CD4-positive, alpha-beta T cell (primary cell): ENCODE measurements around the gene UBALD1. TPM values are rescaled to one million over a fixed set of nuclear protein-coding genes. Genes with fewer than 3 reads are reported as not detected.

Experiments
- ATAC-seq: fragments of 200-7000 bp; cut with Tn5 transposase; one replicate; pipeline ENCODE4 v1.10.0; 2022; ENCODE audit warnings: mild to moderate bottlenecking; ENCODE audit not compliant: poor library complexity
- CTCF ChIA-PET: fragments of 350-600 bp; sonication (Branson Sonifier 250); formaldehyde crosslinking; loops from one replicate; lab custom pipeline; 2021; ENCODE audit warnings: antibody characterized with exemption, inconsistent platforms; lab: Charles Lee
- POLR2A ChIA-PET: fragments of 350-600 bp; sonication (Branson Sonifier 250); formaldehyde crosslinking; loops from one replicate; lab custom pipeline; 2021; ENCODE audit warnings: antibody characterized with exemption, inconsistent platforms; lab: Charles Lee
- DNase-seq, 14 experiments: peaks; one replicate each; pipeline ENCODE4 v3.0.0-alpha.2; 2013 to 2020; ENCODE audit warnings: mixed read lengths in 2 of 14
- H3K27ac ChIP-seq, 2 donors: one replicate each; pipeline versions ENCODE4 v1.5.1 to v1.7.0; 2013; ENCODE audit warnings: low read length in 2 of 2, low read depth in 1 of 2, mild to moderate bottlenecking in 1 of 2
- H3K27me3 ChIP-seq, 2 experiments: 1 replicate in 1 of 2; 2 replicates in 1 of 2; pipeline versions ENCODE4 v1.6.1 to v1.7.0; 2013; ENCODE audit warnings: low read length in 2 of 2, control low read depth in 1 of 2, mild to moderate bottlenecking in 1 of 2, moderate library complexity in 1 of 2; ENCODE audit not compliant: insufficient read depth in 2 of 2, control insufficient read depth in 1 of 2
- H3K36me3 ChIP-seq: one replicate; pipeline ENCODE4 v1.6.1; 2013; ENCODE audit warnings: low read length, control low read depth; ENCODE audit not compliant: insufficient read depth
- H3K4me1 ChIP-seq: one replicate; pipeline ENCODE4 v1.6.1; 2013; ENCODE audit warnings: low read length, control low read depth; ENCODE audit not compliant: insufficient read depth
- H3K4me3 ChIP-seq: one replicate; pipeline ENCODE4 v1.5.1; 2013; ENCODE audit warnings: mild to moderate bottlenecking, low read length, moderate library complexity
- H3K9me3 ChIP-seq, 2 experiments: 1 replicate in 1 of 2; 2 replicates in 1 of 2; pipeline versions ENCODE4 v1.6.1 to v1.7.0; 2013; ENCODE audit warnings: low read length in 2 of 2, mild to moderate bottlenecking in 2 of 2, control low read depth in 1 of 2, moderate library complexity in 1 of 2; ENCODE audit not compliant: control insufficient read depth in 1 of 2, insufficient read depth in 1 of 2
- H3K27ac Mint-ChIP-seq: one replicate; pipeline ENCODE4 v1.8.0; 2020; ENCODE audit warnings: mixed read lengths
- H3K27me3 Mint-ChIP-seq: one replicate; pipeline ENCODE4 v1.8.0; 2021; ENCODE audit warnings: mixed read lengths
- H3K36me3 Mint-ChIP-seq: one replicate; pipeline ENCODE4 v1.8.0; 2021; ENCODE audit warnings: low read depth, mixed read lengths
- H3K4me1 Mint-ChIP-seq: one replicate; pipeline ENCODE4 v1.8.0; 2021; ENCODE audit warnings: low read depth, mixed read lengths
- H3K4me3 Mint-ChIP-seq: one replicate; pipeline ENCODE4 v1.8.0; 2020; ENCODE audit warnings: mild to moderate bottlenecking, mixed read lengths
- H3K9me3 Mint-ChIP-seq: one replicate; pipeline ENCODE4 v1.8.0; 2020; ENCODE audit warnings: mixed read lengths
- CTCF ChIP-seq: fragments of 200-600 bp; IDR thresholded peaks from one replicate; pipeline ENCODE4 v1.8.0; 2022; ENCODE audit warnings: antibody characterized with exemption, mild to moderate bottlenecking
- intact Hi-C, 2 experiments: fragments of 100-400 bp; cut with DNase I in 1 of 2; cut with micrococcal nuclease in 1 of 2; formaldehyde crosslinking; loops; one replicate each; pipeline versions ENCODE4 v1.15.1 to v1.9.0; 2023 to 2025; cut with DNase I, micrococcal nuclease
- total RNA-seq, 174 experiments: library from RNA in 2 of 174; stranded (reverse) in 2 of 174; gene quantifications; one replicate each; pipeline ENCODE4 v1.2.3 and lab custom pipeline; 2021 to 2026

Gene UBALD1
- total RNA-seq, 2 experiments from 2014 or later: 17.5 to 19.3 TPM

- Histone ChIP-seq H3K4me3 (no peak overlapping the region), H3K9me3 (no peaks in the 10 kb centered on the region), H3K36me3 (no peaks in the 10 kb centered on the region), H3K27ac (no peak overlapping the region), H3K4me1 (peaks cover under 1% of the 10 kb centered on the region), H3K27me3 (no peaks in the 10 kb centered on the region)
- POLR2A ChIA-PET: no interaction called here
- Mint-ChIP-seq H3K27ac (no peak overlapping the region), H3K9me3 (no peaks in the 10 kb centered on the region), H3K4me1 (no peaks in the 10 kb centered on the region), H3K4me3 (no peak overlapping the region), H3K27me3 (no peaks in the 10 kb centered on the region), H3K36me3 (no peaks in the 10 kb centered on the region)
- TF ChIP-seq CTCF: no peak
- no peak for ATAC-seq
- CTCF ChIA-PET: no interaction called here
- intact Hi-C loops: loop anchor here in 1 of 2 experiments (10.0 kb wide), 1 partner anchor 295 kb away; no protein-coding TSS in a partner anchor
- no peak for DNase-seq
These were observed 34.4 kb downstream of the UBALD1 start for GRCh38 chr16:4580250-4580649.

DNA sequence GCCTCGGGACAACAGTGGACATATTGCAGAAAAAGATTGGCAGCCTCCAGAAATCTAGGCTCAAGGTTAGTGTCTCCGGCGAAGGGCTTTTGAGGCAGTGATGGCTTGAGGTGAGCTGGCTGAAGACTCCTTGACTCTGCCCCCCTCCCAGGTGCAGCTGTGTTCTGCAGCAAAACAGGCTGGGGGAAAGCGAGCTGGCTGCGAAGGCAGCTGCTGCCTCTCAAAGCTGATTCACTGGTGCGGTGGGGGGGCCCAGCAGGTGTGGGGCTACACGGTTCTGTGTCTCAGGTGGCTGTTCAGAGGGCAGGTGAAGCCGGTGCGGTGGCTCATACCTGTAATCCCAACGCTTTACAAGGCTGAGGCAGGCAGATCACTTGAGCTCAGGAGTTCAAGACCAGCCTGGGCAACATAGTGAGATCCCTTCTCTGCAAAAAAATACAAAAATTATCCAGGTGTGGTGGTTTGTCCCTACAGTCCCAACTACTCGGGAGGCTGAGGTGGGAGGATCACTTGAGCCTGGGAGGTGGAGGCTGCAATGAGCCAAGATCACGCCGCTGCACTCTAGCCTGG, 35.6 kb downstream of the UBALD1 start:
- Histone ChIP-seq H3K9me3 (no peaks in the 10 kb centered on the region), H3K36me3 (no peaks in the 10 kb centered on the region), H3K27me3 (no peaks in the 10 kb centered on the region), H3K27ac (no peak overlapping the region), H3K4me1 (peaks cover 7% of the 10 kb centered on the region), H3K4me3 (no peak overlapping the region)
- TF ChIP-seq CTCF: no peak
- DNase-seq (no peak), ATAC-seq (no peak)
- Mint-ChIP-seq H3K36me3 (no peaks in the 10 kb centered on the region), H3K4me3 (no peak overlapping the region), H3K9me3 (no peaks in the 10 kb centered on the region), H3K27ac (no peak overlapping the region), H3K4me1 (no peaks in the 10 kb centered on the region), H3K27me3 (no peaks in the 10 kb centered on the region)
- ChIA-PET CTCF (no interaction called here), POLR2A (no interaction called here)
- intact Hi-C loops: no loop called here

GRCh38 chr16:4576008-4576407, 38.7 kb downstream of the UBALD1 start:
- Mint-ChIP-seq H3K4me3 (no peak overlapping the region), H3K27me3 (no peaks in the 10 kb centered on the region), H3K4me1 (no peaks in the 10 kb centered on the region), H3K27ac (no peak overlapping the region), H3K36me3 (no peaks in the 10 kb centered on the region), H3K9me3 (no peaks in the 10 kb centered on the region)
- ATAC-seq (no peak), DNase-seq (no peak)
- Histone ChIP-seq H3K4me1 (peaks cover 7% of the 10 kb centered on the region), H3K36me3 (no peaks in the 10 kb centered on the region), H3K9me3 (no peaks in the 10 kb centered on the region), H3K27me3 (no peaks in the 10 kb centered on the region), H3K27ac (no peak overlapping the region), H3K4me3 (no peak overlapping the region)
- POLR2A ChIA-PET: no interaction called here
- intact Hi-C loops: no loop called here
- CTCF ChIA-PET: no interaction called here
- TF ChIP-seq CTCF: no peak
